Measurements from ENCODE around the gene CRIP3.

The CRIP3 gene

DNA sequence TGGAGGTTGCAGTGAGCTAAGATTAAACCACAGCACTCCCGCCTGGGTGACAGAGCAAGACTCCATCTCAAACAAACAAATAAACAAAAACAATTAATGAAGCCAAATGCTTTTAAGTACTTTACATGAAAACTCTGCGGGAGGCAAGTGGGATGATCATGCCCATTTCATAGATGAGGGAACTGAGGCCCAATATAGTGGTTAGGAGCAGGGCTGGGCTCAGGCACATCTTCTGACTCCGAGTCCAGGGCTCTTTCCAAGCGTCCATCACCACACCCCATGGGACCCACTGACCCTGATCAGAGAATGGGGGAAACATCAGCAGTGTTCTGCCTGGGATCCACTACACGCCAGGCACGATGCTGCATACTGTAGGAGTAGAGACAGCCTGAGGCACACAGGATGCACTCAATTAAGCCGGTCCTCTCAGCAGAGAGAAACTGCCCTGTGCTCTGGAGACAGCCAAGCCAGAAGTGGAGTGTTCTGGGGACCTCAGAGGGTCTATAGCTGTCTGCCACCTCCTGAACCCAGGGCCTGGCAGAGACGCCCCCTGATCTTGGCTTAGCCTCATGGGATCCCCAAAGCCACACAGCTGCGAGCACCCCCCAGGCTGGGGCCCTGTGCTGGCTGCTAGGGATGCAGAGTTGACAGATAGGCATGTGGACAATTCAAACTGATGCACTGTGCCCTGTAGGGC lies 51.8 kb downstream of the CRIP3 start:
- no peak for DNase-seq (ENCODE audit: low read depth, low spot score)
